GM18867 (cell line): Measurements from ENCODE around the gene IFIT2.
A peak's percentile ranks its signal among the peaks of the same experiment; 100 is the strongest.
"Not testable (repeated sequence)": the region's sequence is repeated elsewhere in the genome, so short reads cannot be mapped to it uniquely, and the experiment has no call there.

Experiments used
- ATAC-seq: cut with Tn5 transposase; IDR thresholded peaks from one replicate; pipeline ENCODE4 v1.9.1; 2021; ENCODE audit warnings: mild to moderate bottlenecking, moderate library complexity; ENCODE audit not compliant: unreplicated experiment

Gene IFIT2

GRCh38 chr10:89279421-89279869 is 22.4 kb upstream of the IFIT2 start:
- ATAC-seq, result no peak

GRCh38 chr10:89280508-89280907 is 21.3 kb upstream of the IFIT2 start:
- no peak for ATAC-seq

GRCh38 chr10:89281606-89282395 is 20.0 kb upstream of the IFIT2 start:
- ATAC-seq, result no peak

- no peak for ATAC-seq
Measured at GRCh38 chr10:89283025-89283935, 18.6 kb upstream of the IFIT2 start.

GRCh38 chr10:89283936-89284475 is 17.8 kb upstream of the IFIT2 start:
- no peak for ATAC-seq

- not testable (repeated sequence) for ATAC-seq
Measured at GRCh38 chr10:89284711-89285110, 17.1 kb upstream of the IFIT2 start.

- not testable (repeated sequence) for ATAC-seq
Measured at GRCh38 chr10:89285303-89285702, 16.5 kb upstream of the IFIT2 start.

- no peak for ATAC-seq
Measured at GRCh38 chr10:89294721-89295239, 7.1 kb upstream of the IFIT2 start.

GRCh38 chr10:89295597-89295996 is 6.2 kb upstream of the IFIT2 start:
- ATAC-seq, result peak; percentile 38

GRCh38 chr10:89296220-89296648 is 5.6 kb upstream of the IFIT2 start:
- no peak for ATAC-seq

GRCh38 chr10:89297356-89297755 is 4.5 kb upstream of the IFIT2 start:
- ATAC-seq, result no peak

GRCh38 chr10:89297791-89298190 is 4.1 kb upstream of the IFIT2 start:
- ATAC-seq, result no peak

- no peak for ATAC-seq
Measured at GRCh38 chr10:89299031-89299430, 2.8 kb upstream of the IFIT2 start.

GRCh38 chr10:89301232-89301631 is 614 bp upstream of the IFIT2 start:
- ATAC-seq, result no peak

GRCh38 chr10:89302625-89303024 is 779 bp downstream of the IFIT2 start:
- no peak for ATAC-seq

- ATAC-seq, result no peak
Measured at GRCh38 chr10:89303161-89303560, 1.3 kb downstream of the IFIT2 start.

- ATAC-seq, result no peak
Measured at GRCh38 chr10:89304026-89304425, 2.2 kb downstream of the IFIT2 start.

GRCh38 chr10:89304446-89304845 is 2.6 kb downstream of the IFIT2 start:
- ATAC-seq, result no peak

- ATAC-seq, result no peak
Measured at GRCh38 chr10:89304925-89305324, 3.1 kb downstream of the IFIT2 start.

GRCh38 chr10:89305766-89306433 is 4.1 kb downstream of the IFIT2 start:
- ATAC-seq, result no peak
